Activated effector memory CD4-positive, alpha-beta T cell treated with Interleukin-2 at 50 U/mL for 16 hours (primary cell): ENCODE measurements around the gene USP31.
"Not testable (repeated sequence)": the region's sequence is repeated elsewhere in the genome, so short reads cannot be mapped to it uniquely, and the experiment has no call there.

Experiments used
- DNase-seq: peaks from one replicate; pipeline ENCODE4 v3.0.0-alpha.2; 2020

Gene USP31

GRCh38 chr16:23131931-23132621, 17.2 kb downstream of the USP31 start:
- no peak for DNase-seq

DNA sequence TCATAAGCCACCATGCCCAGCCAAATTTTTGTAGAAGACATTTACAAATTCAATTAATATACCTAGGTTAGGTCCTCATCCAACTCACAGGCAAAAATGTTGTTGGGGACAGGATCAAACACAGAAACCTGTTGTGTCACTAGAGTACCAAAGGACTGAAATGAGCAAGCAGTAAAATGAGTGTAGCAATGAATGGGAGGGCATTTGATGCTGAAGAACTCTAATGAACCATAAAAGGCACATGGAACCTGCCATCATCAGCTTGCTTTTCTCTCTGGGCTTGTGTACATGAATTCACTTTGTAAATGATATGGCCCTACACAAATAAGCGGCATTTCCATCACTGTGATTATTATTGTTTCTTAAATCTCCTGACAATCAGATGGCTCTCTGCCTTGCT, 17.8 kb downstream of the USP31 start:
- no peak for DNase-seq

GRCh38 chr16:23131036-23131435, 18.2 kb downstream of the USP31 start:
- DNase-seq: no peak

DNA sequence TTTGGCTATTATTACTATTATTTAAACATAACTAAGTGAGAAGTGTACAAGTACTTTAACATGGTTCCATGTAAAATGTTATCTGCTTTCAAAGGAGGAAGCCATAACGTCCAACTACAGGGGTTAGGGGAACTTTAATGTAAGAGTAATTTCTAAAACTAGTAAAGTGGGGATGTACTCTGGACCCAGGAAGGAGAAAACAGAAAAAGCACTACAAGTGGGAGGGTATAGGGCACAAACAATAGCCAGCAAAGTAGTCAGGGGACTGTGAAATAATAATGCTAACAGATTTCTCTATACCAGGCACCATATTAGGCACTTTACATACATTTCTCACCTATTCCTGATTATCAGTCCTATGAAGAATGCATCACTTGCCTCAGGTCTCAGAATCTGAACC, 19.6 kb downstream of the USP31 start:
- DNase-seq: no peak

DNA sequence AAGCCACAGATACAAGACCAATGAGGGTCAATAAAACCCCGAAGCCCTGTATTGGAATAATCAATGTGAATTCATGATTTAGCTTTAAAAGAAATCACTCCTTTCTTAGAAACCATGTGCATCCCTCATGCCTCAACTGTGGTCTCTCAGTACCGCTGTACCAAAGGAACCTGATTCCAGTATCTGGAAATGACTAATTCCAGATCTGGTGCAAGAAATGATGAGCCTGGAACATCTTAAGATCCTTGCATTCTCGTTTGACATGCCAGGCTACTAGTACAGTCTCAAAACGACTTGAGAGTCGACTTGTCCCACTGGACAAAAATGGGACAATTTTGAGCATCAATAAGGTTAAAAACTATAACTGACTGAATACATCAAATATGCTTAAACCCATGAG, 21.2 kb downstream of the USP31 start:
- no peak for DNase-seq

- no peak for DNase-seq
Measured at GRCh38 chr16:23125277-23125676, 24.0 kb downstream of the USP31 start.

- DNase-seq: no peak
Measured at GRCh38 chr16:23124315-23124714, 24.9 kb downstream of the USP31 start.

DNA sequence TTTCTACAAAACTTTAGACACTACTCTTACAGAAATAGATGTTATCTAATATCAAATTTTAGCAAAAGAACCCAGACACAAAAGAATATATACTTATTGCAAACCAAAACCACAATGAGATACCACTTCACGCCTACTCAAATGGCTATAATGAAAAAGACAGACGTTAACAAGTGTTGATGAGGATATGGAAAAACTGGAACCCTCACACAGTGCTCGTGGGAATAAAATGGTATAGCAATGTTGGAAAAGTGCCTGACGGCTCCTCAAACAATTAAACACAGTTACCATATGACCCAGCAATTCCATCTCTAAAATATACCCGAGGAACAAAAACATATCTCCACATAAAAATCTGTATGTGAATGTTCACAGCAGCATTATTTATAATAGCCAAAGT, 27.1 kb downstream of the USP31 start:
- DNase-seq: no peak

DNA sequence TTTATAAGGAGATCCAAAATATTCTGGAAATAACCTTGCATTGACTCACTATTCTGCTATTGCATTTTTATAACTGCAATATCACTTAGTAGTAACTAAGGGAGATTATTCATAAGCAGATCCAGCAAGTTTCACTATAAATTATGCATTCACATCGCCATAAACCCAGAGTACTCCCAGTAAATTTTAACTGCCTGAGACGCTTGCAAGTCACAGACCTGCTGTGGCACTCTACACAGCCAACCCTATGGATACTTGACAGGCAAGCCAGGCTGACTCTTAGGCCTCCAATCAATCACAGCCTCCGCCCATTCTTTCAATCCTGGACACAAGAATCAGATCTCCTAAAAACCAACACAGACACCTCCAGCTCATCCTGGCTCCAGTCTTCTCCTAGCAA, 28.2 kb downstream of the USP31 start:
- DNase-seq: no peak

- DNase-seq: no peak
Measured at GRCh38 chr16:23120562-23120961, 28.7 kb downstream of the USP31 start.

DNA sequence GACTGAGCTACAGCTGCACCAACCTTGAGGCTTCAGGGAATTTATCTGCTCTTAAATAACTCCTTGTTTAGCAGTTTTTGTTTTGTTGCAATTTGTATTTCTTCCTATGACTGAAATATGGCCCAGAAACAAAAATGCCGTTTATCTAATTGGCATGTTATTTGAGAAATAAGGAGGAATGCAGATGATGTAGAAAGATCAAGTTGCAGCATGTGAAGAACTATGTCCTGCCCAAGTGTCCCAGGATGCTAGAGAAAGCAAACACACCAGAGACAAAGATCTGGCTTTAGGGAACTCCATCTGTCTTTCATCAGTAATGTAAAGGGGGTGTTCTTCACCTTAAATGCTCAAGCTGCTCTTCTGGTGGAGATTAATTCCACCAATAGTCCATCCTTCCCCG, 29.7 kb downstream of the USP31 start:
- no peak for DNase-seq

GRCh38 chr16:23114131-23114904, 34.9 kb downstream of the USP31 start:
- no peak for DNase-seq

DNA sequence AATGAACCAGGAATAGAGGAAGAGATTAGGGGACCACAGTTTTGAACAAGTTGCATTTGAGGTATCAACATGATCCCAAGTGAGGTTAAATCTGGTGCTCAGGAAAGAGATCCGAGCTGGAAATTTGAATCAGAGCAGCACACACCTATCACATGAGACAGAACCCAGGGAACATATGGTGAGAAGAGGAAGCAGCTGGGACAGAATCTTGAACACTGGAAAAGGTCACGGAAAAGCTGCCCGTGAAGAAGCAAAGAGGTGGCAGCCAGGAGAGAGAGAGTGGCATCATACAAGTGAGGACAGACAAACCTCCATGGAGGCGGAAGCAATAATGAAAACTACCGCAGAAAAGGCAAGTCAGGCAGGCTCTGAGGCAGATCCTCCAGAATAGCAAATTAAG, 36.1 kb downstream of the USP31 start:
- no peak for DNase-seq

- DNase-seq: no peak
Measured at GRCh38 chr16:23110257-23110899, 38.9 kb downstream of the USP31 start.

DNA sequence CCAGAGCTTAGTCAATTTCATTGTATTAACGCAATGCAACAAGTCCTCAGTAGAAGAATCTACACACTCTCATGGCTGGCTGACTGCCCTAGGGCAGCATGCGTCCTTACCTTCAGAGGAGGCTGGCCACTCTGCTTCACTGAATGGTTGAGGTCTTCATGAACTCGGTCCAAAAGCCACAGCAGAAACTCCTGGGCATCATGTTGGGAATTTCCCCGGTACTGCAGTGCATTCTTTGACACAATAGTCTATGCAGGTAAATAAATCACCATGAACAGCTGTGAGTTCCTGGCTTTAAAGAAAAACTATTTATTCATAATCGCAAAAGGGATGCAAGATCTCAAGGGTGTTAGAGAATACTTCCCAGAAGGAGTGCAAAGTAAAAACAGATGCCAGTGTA, 41.3 kb downstream of the USP31 start:
- DNase-seq: no peak

DNA sequence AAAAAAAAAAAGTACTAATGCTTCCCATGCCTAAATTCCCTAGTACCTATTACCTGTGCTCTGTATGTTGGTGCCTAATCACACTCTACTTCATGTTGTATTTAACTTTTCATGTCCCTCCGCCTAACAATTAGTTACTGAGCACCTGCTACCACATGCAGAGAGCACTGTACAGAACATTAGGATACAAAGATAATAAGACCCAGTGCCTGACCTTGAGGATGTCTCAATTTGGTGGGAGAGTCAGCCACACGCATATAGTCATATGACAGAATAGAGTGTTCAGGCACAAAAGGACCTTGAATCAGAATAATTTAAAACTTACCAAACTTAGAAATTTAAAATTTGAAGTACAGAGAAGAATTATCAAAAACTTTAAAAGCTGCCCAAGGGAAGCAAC, 42.1 kb downstream of the USP31 start:
- no peak for DNase-seq

DNA sequence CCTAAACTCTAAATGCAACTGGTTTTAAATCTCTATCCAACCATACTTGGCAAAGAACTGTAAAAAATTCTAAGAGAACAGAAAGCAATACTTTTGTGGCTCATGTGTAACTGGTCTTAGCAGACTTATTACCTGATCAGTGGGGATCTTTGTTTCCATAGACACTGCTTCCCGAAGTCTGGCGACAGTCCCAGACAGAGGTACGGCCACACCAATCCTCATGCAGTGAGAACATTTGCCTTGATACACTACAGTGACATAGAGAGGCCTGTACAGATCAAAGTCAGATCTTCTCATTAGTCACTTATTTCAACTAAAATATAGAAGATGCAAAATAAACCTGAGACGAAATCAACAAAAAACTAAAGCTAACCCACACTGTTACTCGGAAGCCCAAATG, 43.9 kb downstream of the USP31 start:
- DNase-seq: no peak

- no peak for DNase-seq
Measured at GRCh38 chr16:23104032-23104955, 45.0 kb downstream of the USP31 start.

- no peak for DNase-seq
Measured at GRCh38 chr16:23103603-23104002, 45.6 kb downstream of the USP31 start.

DNA sequence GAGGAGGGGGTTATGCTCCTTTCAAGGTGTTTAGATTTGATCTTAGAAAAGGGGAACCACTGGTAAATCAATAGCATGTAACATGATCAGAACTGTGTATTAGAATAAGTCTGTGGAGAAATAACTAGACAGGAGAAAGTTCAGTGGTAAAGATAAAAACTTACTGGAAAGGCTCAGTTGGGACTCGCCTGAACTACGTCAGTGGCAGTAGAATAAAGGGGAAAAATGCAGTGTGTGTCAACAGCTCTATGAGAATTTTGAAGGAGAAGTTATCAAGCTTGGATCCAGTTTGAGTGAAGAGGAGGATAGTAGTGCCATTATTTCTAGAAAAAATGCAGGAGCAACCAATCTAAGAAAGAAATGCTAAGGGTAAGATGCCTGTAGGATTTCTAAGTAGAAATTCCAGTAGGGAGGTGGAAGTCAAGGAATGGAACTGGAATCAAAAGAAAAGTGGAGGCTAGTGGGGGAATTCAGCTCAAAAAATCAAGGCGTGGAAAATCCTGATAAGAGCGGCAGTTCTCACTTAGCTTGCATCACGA, 48.2 kb downstream of the USP31 start:
- DNase-seq: no peak

- DNase-seq: not testable (repeated sequence)
Measured at GRCh38 chr16:23096450-23096849, 52.8 kb downstream of the USP31 start.

DNA sequence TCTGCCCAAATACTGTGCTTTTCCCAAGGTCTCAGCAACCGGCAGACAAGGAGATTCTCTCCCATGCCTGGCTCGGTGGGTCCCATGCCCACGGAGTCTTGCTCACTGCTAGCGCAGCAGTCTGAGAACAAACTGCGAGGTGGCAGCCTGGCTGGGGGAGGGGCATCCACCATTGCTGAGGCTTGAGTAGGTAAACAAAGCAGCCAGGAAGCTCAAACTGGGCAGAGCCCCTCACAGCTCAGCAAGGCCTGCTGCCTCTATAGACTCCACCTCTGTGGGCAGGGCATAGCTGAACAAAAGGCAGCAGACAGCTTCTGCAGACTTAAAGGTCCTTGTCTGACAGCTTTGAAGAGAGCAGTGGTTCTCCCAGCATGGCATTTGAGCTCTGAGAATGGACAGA, 55.1 kb downstream of the USP31 start:
- not testable (repeated sequence) for DNase-seq

DNA sequence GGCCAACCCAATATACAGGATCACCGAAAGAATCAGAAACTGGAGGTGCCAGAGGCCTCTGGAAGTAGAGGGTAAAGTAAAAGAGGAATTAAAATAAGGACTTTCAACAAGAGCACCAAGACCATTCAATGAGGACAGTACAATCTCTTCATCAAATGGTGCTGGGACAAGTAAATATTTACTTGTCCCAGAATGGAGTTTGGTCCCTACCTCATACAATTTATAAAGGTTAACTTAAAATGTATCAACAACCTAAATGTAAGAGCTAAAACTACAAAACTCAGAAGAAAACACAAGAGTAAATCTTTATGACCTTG, 56.5 kb downstream of the USP31 start:
- no peak for DNase-seq
